GM06990 (cell line): ENCODE results near the gene ZFYVE19.

Experiments used
- DNase-seq: peaks from one replicate; pipeline ENCODE4 v3.0.0-alpha.2; 2011; ENCODE audit not compliant: insufficient read length; ENCODE audit errors: extremely low read depth
- H3K27me3 ChIP-seq: replicated peaks from 2 replicates; pipeline ENCODE4 v1.6.0; 2011; ENCODE audit warnings: low read length; ENCODE audit not compliant: control insufficient read depth, insufficient read depth
- H3K36me3 ChIP-seq: 2 replicates; pipeline ENCODE4 v1.5.1; 2011; ENCODE audit warnings: low read length; ENCODE audit not compliant: control insufficient read depth, insufficient read depth
- H3K4me3 ChIP-seq: replicated peaks from 2 replicates; pipeline ENCODE4 v1.5.1; 2011; ENCODE audit warnings: low read depth, mild to moderate bottlenecking, control low read depth, low read length
- TF ChIP-seq, protein P1 (sequence below): IDR thresholded peaks from 2 replicates; pipeline ENCODE4 v1.5.1; 2011; ENCODE audit warnings: low read length, control low read depth, mild to moderate bottlenecking, inconsistent platforms; ENCODE audit not compliant: insufficient read depth, poor library complexity, severe bottlenecking

Gene ZFYVE19, protein sequence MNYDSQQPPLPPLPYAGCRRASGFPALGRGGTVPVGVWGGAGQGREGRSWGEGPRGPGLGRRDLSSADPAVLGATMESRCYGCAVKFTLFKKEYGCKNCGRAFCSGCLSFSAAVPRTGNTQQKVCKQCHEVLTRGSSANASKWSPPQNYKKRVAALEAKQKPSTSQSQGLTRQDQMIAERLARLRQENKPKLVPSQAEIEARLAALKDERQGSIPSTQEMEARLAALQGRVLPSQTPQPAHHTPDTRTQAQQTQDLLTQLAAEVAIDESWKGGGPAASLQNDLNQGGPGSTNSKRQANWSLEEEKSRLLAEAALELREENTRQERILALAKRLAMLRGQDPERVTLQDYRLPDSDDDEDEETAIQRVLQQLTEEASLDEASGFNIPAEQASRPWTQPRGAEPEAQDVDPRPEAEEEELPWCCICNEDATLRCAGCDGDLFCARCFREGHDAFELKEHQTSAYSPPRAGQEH

GRCh38 chr15:40807028-40807887 lies at the start of gene ZFYVE19, which contains the start of gene DNAJC17:
TSS of gene ZFYVE19 (plus strand) at chr15:40807089. CDS start at chr15:40807590, 501 bp downstream.
TSS of gene DNAJC17 (minus strand) at chr15:40807473. CDS start at chr15:40807446, 27 bp downstream.
- Histone ChIP-seq H3K4me3 (peak within 1 kb of the TSS; percentile 96), H3K36me3 (peaks cover 4% of the 10 kb centered on the region), H3K27me3 (no peaks in the 10 kb centered on the region)
- peak; percentile 92 for DNase-seq
- TF ChIP-seq, protein P1, sequence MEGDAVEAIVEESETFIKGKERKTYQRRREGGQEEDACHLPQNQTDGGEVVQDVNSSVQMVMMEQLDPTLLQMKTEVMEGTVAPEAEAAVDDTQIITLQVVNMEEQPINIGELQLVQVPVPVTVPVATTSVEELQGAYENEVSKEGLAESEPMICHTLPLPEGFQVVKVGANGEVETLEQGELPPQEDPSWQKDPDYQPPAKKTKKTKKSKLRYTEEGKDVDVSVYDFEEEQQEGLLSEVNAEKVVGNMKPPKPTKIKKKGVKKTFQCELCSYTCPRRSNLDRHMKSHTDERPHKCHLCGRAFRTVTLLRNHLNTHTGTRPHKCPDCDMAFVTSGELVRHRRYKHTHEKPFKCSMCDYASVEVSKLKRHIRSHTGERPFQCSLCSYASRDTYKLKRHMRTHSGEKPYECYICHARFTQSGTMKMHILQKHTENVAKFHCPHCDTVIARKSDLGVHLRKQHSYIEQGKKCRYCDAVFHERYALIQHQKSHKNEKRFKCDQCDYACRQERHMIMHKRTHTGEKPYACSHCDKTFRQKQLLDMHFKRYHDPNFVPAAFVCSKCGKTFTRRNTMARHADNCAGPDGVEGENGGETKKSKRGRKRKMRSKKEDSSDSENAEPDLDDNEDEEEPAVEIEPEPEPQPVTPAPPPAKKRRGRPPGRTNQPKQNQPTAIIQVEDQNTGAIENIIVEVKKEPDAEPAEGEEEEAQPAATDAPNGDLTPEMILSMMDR, result peak; percentile 12

GRCh38 chr15:40759961-40760360 lies 46.9 kb upstream of the ZFYVE19 start:
- Histone ChIP-seq H3K4me3 (no peak overlapping the region), H3K36me3 (no peaks in the 10 kb centered on the region), H3K27me3 (no peaks in the 10 kb centered on the region)
- TF ChIP-seq, protein P1, result no peak
- no peak for DNase-seq

DNA sequence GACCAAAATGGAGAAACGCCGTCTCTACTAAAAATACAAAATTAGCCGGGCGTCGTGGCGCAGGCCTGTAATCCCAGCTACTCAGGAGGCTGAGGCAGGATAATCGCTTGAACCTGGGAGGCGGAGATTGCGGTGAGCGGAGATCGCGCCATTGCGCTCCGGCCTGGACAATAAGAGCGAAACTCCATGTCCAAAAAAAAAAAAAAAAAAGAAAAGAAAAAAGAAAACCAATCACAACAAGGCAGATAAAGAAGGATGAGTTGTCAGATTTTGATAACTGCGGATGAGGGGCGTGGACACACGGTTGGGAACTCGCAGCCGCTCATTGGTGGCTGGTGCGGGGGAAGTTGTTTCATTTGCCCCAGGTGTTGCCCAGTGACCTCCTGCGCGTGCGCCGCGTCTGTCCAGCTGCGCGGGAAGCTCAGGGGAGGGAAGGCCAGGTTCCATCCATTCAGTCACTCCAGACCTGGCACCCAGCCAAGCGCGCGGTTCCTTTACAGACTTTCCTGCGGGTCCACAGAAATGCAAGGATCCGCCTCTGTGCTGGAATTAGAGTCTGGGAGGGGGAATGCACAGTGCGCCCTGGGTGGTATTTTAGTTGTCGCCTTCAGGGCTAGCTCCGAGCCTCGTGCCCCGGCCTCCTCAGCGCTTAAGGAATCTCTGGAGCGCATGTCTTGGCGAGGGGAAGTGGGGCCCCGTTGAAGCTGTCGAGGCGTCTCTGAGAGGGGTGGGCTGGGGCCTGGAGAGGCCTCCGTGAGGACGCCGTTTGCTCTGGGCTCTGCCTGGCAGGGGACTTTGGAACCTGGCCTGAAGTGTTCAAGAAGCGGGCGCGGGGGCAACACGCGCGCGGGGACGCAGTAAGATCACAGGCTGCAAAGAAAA lies 43.7 kb upstream of the ZFYVE19 start:
- DNase-seq, result peak; percentile 55
- TF ChIP-seq, protein P1, result no peak
- peaks cover 6% of the 10 kb centered on the region for H3K36me3 ChIP-seq
- no peaks in the 10 kb centered on the region for H3K27me3 ChIP-seq
- H3K4me3 ChIP-seq, result peak overlapping the region; percentile 69

GRCh38 chr15:40763801-40764628 lies 42.9 kb upstream of the ZFYVE19 start, which contains the start of gene GCHFR:
TSS of gene GCHFR (plus strand) at chr15:40764068. CDS start at chr15:40764181, 113 bp downstream.
- Histone ChIP-seq H3K36me3 (peaks cover 7% of the 10 kb centered on the region), H3K27me3 (no peaks in the 10 kb centered on the region), H3K4me3 (peak within 1 kb of the TSS; percentile 69)
- peak; percentile 87 for DNase-seq
- TF ChIP-seq, protein P1, result peak; percentile 33
